Neutrophil (primary cell): Measurements from ENCODE around the gene GFOD1.

Experiments
- H3K27ac ChIP-seq: fragments of 200-600 bp; sonication (generic); 2 replicates; pipeline ENCODE4 v1.5.1; 2016; ENCODE audit warnings: mild to moderate bottlenecking, moderate library complexity
- H3K27me3 ChIP-seq: fragments of 200-600 bp; sonication (generic); 2 replicates; pipeline ENCODE4 v1.6.0; 2016; ENCODE audit warnings: mild to moderate bottlenecking
- H3K36me3 ChIP-seq: fragments of 200-600 bp; sonication (generic); 2 replicates; pipeline ENCODE4 v1.5.1; 2017
- H3K4me1 ChIP-seq, 2 experiments: fragments of 200-600 bp in 1 of 2; sonication (generic) in 1 of 2; 1 replicate in 1 of 2; 2 replicates in 1 of 2; pipeline versions ENCODE4 v1.5.1 to v1.6.1; 2013 to 2016; ENCODE audit warnings: low read depth in 1 of 2, low read length in 1 of 2, mild to moderate bottlenecking in 1 of 2, moderate library complexity in 1 of 2; ENCODE audit not compliant: control insufficient read depth in 1 of 2, insufficient read depth in 1 of 2
- H3K4me3 ChIP-seq, 2 experiments: fragments of 200-600 bp in 1 of 2; sonication (generic) in 1 of 2; 1 replicate in 1 of 2; 2 replicates in 1 of 2; pipeline ENCODE4 v1.5.1; 2013 to 2016; ENCODE audit warnings: low read depth in 1 of 2, low read length in 1 of 2, mild to moderate bottlenecking in 1 of 2, moderate library complexity in 1 of 2
- H3K9me3 ChIP-seq: fragments of 200-600 bp; sonication (generic); 2 replicates; pipeline ENCODE4 v1.5.1; 2016
- CTCF ChIP-seq: fragments of 200-600 bp; sonication (generic); IDR thresholded peaks from 2 replicates; pipeline ENCODE4 v1.5.1; 2016; ENCODE audit warnings: antibody characterized with exemption

GFOD1 gene

DNA sequence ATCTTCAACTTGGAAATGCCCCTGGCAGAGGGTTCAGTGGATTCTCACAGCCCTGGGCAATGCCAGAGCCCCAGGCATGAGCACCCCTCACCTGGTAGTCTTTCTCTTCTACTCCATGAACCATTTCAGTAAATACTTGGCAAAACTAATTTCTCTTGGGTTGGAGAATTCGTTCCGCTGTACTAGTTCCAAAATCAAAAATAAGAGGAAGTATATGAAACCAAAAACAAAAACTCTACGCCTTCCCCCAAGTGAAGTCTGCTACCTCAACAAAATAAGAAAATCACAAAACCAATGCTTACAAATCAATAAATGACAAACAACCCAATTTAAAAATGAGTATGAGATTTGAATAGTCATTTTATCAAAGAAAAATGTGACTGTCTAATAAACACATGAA is 12.6 kb downstream of the GFOD1 start:
- Histone ChIP-seq H3K9me3 (no peaks in the 10 kb centered on the region), H3K27ac (peak overlapping the region; percentile 40), H3K36me3 (peaks cover 5% of the 10 kb centered on the region), H3K4me3 (no peak overlapping the region), H3K4me1 (peaks cover 21 to 32% of the 10 kb centered on the region in 2 experiments), H3K27me3 (no peaks in the 10 kb centered on the region)
- TF ChIP-seq CTCF = no peak

DNA sequence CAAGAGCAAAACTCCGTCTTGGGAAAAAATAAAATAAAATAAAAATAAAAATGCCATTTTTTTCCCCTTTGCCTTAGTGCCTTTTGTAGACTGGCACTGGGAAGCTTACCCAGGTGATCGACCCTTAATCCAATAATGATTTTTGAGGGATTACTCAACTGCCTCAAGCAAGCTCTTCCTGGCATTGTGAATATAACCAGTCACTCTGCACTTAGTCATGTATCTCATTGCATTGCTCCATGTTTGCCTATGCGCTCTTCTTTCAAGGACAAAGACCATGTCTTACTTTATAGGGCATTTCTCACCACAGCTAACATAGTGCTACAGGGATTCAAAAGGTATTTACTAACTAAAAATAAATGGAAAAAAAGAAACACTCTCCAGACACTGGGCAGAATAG is 13.0 kb downstream of the GFOD1 start:
- H3K4me1 ChIP-seq = peaks cover 17 to 28% of the 10 kb centered on the region in 2 experiments

DNA sequence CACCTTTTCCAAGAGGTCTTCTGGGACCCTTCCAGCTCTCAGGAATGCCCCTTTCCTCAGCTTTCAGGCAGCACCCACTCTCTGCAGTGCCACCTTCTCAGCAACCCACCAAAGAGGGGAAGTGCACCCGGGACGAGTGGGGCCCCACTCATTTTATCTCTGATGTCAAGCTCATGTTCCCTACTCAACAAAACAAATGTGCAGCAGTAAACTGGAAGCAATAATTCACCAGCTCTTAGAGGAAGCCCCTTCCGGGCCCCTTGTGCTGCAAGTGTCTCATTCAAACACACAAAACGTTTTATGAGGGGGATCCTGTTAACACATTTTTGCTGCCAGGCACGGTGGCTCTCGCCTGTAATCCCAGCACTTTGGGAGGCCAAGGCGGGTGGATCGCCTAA is 13.6 kb downstream of the GFOD1 start:
- no peaks in the 10 kb centered on the region for H3K27me3 ChIP-seq
- no peaks in the 10 kb centered on the region for H3K9me3 ChIP-seq
- peaks cover 8% of the 10 kb centered on the region for H3K36me3 ChIP-seq
- H3K4me1 ChIP-seq = peaks cover 12 to 22% of the 10 kb centered on the region in 2 experiments
- no peak for TF ChIP-seq CTCF
- H3K4me3 ChIP-seq = no peak overlapping the region
- H3K27ac ChIP-seq = no peak overlapping the region

More for the DNA sequence above, 13.0 kb downstream of the GFOD1 start:
- Histone ChIP-seq H3K27ac (peak overlapping the region; percentile 40), H3K9me3 (no peaks in the 10 kb centered on the region), H3K27me3 (no peaks in the 10 kb centered on the region), H3K4me3 (no peak overlapping the region), H3K36me3 (peaks cover 8% of the 10 kb centered on the region)
- no peak for TF ChIP-seq CTCF

DNA sequence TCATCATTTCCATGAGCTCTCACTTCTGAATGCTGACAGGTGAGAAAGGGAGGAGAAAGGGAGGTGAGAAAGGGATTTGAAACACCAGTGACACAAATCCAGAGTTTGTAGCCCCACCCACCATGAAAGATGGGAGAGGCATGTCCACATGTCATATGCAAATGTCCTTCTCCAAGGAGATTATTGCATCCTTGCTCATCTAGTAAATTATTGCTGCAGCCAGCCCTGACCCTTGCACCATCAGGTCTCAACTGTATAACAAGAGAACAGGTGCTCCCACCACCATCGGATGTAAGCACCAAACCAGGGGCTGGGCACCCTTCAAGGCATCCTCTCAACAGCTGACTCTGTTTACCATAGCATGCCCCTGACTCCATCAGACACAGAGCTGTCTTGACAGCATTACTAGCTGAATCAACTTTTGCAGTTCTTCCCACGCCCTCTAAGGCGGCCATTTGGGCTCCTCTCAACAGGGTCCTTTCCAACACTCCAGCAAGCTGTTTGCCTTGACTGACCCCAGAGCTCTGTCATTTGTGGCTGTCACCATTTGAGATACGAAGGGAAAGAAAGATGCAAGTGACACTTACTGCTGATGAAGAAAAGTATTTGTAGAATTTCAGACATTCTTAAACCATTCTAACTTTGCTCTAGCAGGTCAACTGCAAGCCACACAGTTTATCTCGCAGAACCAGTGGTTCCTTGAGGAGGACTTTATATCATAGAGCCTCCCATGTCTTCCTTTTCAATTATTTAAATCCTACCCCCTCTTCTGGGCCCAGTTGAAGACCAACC is 14.2 kb downstream of the GFOD1 start:
- no peak overlapping the region for H3K27ac ChIP-seq
- TF ChIP-seq CTCF = no peak
- H3K36me3 ChIP-seq = peaks cover 8% of the 10 kb centered on the region
- no peaks in the 10 kb centered on the region for H3K27me3 ChIP-seq
- peaks cover 12 to 18% of the 10 kb centered on the region in 2 experiments for H3K4me1 ChIP-seq
- no peaks in the 10 kb centered on the region for H3K9me3 ChIP-seq
- no peak overlapping the region for H3K4me3 ChIP-seq

DNA sequence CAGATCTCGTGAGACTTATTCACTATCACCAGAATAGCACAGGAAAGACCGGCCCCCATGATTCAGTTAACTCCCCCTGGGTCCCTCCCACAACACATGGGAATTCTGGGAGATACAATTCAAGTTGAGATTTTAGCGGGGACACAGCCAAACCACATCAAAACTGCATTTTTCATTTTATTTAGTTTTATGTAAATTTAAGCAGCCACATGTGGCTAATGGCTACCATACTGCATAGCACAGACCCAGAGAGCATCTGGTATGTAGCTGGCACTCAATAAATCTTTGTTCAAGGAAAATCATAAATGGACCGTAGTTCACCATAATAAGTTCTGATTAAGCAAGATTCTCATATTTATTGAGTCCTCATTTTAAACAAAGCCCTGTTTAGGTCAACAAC is 15.3 kb downstream of the GFOD1 start:
- H3K27ac ChIP-seq = no peak overlapping the region
- H3K4me3 ChIP-seq = no peak overlapping the region
- peaks cover 19 to 23% of the 10 kb centered on the region in 2 experiments for H3K4me1 ChIP-seq
- H3K27me3 ChIP-seq = no peaks in the 10 kb centered on the region
- no peaks in the 10 kb centered on the region for H3K9me3 ChIP-seq
- H3K36me3 ChIP-seq = peaks cover 8% of the 10 kb centered on the region
- no peak for TF ChIP-seq CTCF
